OCI-LY3 (cell line): ENCODE results near the gene LEFTY2.

Source experiments
- EZH2phosphoT487 ChIP-seq: fragments of 200-600 bp; shearing (Covaris generic); IDR thresholded peaks from 2 replicates; pipeline ENCODE4 v1.6.1; 2018; ENCODE audit warnings: antibody characterized with exemption, mixed run types, low read depth
- TF ChIP-seq, protein P1 (sequence below): fragments of 200-600, 300-600 bp; sonication (generic); IDR thresholded peaks from 2 replicates; pipeline ENCODE4 v1.5.1; 2014; ENCODE audit warnings: antibody characterized with exemption, low read length, low read depth

DNA sequence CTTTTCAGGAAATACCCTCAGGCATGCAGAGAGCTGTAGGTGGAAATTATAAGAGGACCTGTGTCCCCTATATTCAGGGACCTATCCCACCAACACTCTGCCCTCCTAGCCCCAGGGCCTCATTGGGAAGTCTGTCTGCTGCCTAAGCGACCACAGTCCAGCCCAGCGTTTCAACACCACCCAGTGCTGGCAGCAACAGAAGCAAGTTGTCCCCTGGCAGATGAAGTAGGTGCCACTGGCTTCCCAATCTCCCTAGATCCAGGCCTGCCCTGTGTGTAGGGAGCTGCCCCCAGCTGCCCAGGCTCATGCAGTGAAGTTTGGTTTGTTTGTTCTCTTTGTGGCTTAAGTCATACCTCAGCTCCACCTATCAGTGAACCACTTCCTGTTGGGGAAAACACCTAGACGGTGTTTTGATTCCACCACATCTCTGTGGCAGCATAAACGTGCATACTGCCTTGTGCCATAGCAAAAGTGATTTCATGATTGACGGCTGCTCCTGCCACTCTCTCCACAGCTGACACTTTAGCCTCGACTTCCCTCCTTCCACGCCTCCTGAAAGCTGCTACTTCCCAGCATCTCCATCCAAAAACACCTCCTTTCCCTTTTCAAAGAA is 44.0 kb downstream of the LEFTY2 start:
- TF ChIP-seq, protein P1, sequence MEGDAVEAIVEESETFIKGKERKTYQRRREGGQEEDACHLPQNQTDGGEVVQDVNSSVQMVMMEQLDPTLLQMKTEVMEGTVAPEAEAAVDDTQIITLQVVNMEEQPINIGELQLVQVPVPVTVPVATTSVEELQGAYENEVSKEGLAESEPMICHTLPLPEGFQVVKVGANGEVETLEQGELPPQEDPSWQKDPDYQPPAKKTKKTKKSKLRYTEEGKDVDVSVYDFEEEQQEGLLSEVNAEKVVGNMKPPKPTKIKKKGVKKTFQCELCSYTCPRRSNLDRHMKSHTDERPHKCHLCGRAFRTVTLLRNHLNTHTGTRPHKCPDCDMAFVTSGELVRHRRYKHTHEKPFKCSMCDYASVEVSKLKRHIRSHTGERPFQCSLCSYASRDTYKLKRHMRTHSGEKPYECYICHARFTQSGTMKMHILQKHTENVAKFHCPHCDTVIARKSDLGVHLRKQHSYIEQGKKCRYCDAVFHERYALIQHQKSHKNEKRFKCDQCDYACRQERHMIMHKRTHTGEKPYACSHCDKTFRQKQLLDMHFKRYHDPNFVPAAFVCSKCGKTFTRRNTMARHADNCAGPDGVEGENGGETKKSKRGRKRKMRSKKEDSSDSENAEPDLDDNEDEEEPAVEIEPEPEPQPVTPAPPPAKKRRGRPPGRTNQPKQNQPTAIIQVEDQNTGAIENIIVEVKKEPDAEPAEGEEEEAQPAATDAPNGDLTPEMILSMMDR = no peak; the same call in 1 of the 2 replicates
- no peak for TF ChIP-seq EZH2phosphoT487
